BLaER1 treated with 17β-estradiol and CSF1 and Interleukin-3, amounts not matched to agents 10 nM and 100 nM (cell line): Measurements from ENCODE around the gene PLXND1.
"Not testable (repeated sequence)": the region's sequence is repeated elsewhere in the genome, so short reads cannot be mapped to it uniquely, and the experiment has no call there.

Source experiments
- H3K27ac ChIP-seq, 11 experiments: shearing (Covaris generic); formaldehyde crosslinking; 2 replicates each; pipeline ENCODE4 v1.8.1; 2022
- H3K27me3 ChIP-seq, 11 experiments: shearing (Covaris generic); formaldehyde crosslinking; 2 replicates each; pipeline ENCODE4 v1.8.1; 2022
- H3K36me3 ChIP-seq, 11 experiments: shearing (Covaris generic); formaldehyde crosslinking; 2 replicates each; pipeline ENCODE4 v1.8.1; 2022
- H3K4me1 ChIP-seq, 10 experiments: shearing (Covaris generic); formaldehyde crosslinking; 2 replicates each; pipeline ENCODE4 v1.8.1; 2022
- H3K4me2 ChIP-seq, 11 experiments: shearing (Covaris generic); formaldehyde crosslinking; 2 replicates each; pipeline ENCODE4 v1.8.1; 2022
- H3K4me3 ChIP-seq, 10 experiments: shearing (Covaris generic); formaldehyde crosslinking; 2 replicates each; pipeline ENCODE4 v1.8.1; 2022
- H3K9ac ChIP-seq, 11 experiments: shearing (Covaris generic); formaldehyde crosslinking; 2 replicates each; pipeline ENCODE4 v1.8.1; 2022
- H3K9me3 ChIP-seq, 11 experiments: shearing (Covaris generic); formaldehyde crosslinking; replicated peaks in 1 of 11; 2 replicates each; pipeline ENCODE4 v1.8.1; 2022
- H4K20me1 ChIP-seq, 11 experiments: shearing (Covaris generic); formaldehyde crosslinking; 2 replicates each; pipeline ENCODE4 v1.8.1; 2022
- Cebpa-rat ChIP-seq, 11 experiments: shearing (Covaris generic); IDR thresholded peaks; 2 replicates each; pipeline ENCODE4 v1.8.1; 2022

The PLXND1 gene

GRCh38 chr3:129520960-129521359 is 85.5 kb downstream of the PLXND1 start:
- H3K27ac ChIP-seq, result no peak overlapping the region
- peaks cover 0 to 15% (median 0%) of the 10 kb centered on the region in 11 experiments; a peak in 5 of 22 replicates for H3K36me3 ChIP-seq
- peaks cover 14 to 43% (median 30%) of the 10 kb centered on the region in 10 experiments; a peak in 19 of 20 replicates for H3K4me1 ChIP-seq
- no peaks in the 10 kb centered on the region for H4K20me1 ChIP-seq
- no peak for TF ChIP-seq Cebpa-rat (IDR thresholded peaks at IDR 0.05)
- no peak overlapping the region for H3K4me2 ChIP-seq
- H3K9me3 ChIP-seq, result no peaks in the 10 kb centered on the region
- no peak overlapping the region for H3K9ac ChIP-seq
- H3K4me3 ChIP-seq, result no peak overlapping the region
- no peaks in the 10 kb centered on the region for H3K27me3 ChIP-seq

- no peak overlapping the region for H3K4me3 ChIP-seq
- H3K27me3 ChIP-seq, result no peaks in the 10 kb centered on the region
- H3K9me3 ChIP-seq, result no peaks in the 10 kb centered on the region
- no peak overlapping the region for H3K9ac ChIP-seq
- no peak for TF ChIP-seq Cebpa-rat (IDR thresholded peaks at IDR 0.05)
- H3K4me1 ChIP-seq, result peaks cover 15 to 35% (median 24%) of the 10 kb centered on the region in 10 experiments; a peak in 19 of 20 replicates
- H3K27ac ChIP-seq, result no peak overlapping the region
- no peak overlapping the region for H3K4me2 ChIP-seq
- no peaks in the 10 kb centered on the region for H4K20me1 ChIP-seq
- H3K36me3 ChIP-seq, result peaks cover 0 to 15% (median 0%) of the 10 kb centered on the region in 11 experiments; a peak in 5 of 22 replicates
Measured at GRCh38 chr3:129519896-129520715, 86.4 kb downstream of the PLXND1 start.

GRCh38 chr3:129519449-129519848 is 87.0 kb downstream of the PLXND1 start:
- Histone ChIP-seq H3K9me3 (no peaks in the 10 kb centered on the region), H3K27ac (no peak overlapping the region), H3K27me3 (no peaks in the 10 kb centered on the region), H3K4me3 (no peak overlapping the region), H4K20me1 (no peaks in the 10 kb centered on the region; a peak in 1 of 22 replicates), H3K4me1 (peaks cover 17 to 37% (median 24%) of the 10 kb centered on the region in 10 experiments), H3K36me3 (peaks cover 0 to 18% (median 0%) of the 10 kb centered on the region in 11 experiments; a peak in 5 of 22 replicates), H3K4me2 (no peak overlapping the region), H3K9ac (no peak overlapping the region)
- no peak for TF ChIP-seq Cebpa-rat (IDR thresholded peaks at IDR 0.05)

DNA sequence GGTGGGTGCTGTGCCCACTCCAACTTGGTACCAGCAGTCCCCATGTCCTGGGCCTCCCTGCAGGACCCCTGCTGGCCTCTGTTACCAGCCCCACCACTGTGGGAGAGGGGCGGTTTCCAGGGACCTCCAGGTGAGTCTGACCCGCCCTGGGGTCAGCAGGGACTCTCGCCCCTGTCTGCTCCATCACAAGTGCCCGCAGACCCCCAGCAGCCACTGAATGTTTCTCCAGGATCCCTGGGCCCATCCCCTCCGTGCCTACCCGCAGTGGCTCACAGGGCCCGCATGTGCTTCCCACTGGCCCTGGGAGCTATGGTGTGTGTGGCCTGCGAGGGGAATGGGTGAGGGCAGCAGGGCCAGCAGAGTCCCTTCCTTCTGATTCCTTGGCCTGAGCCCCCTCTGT is 87.9 kb downstream of the PLXND1 start:
- H3K9me3 ChIP-seq, result no peaks in the 10 kb centered on the region
- H3K9ac ChIP-seq, result no peak overlapping the region
- no peak overlapping the region for H3K4me3 ChIP-seq
- no peak overlapping the region for H3K27ac ChIP-seq
- no peak for TF ChIP-seq Cebpa-rat (IDR thresholded peaks at IDR 0.05)
- H3K27me3 ChIP-seq, result no peaks in the 10 kb centered on the region
- peaks cover 8 to 43% (median 23%) of the 10 kb centered on the region in 10 experiments for H3K4me1 ChIP-seq
- no peaks in the 10 kb centered on the region; a peak in 1 of 22 replicates for H4K20me1 ChIP-seq
- peaks cover 0 to 21% (median 4%) of the 10 kb centered on the region in 11 experiments; a peak in 6 of 22 replicates for H3K36me3 ChIP-seq
- H3K4me2 ChIP-seq, result no peak overlapping the region

DNA sequence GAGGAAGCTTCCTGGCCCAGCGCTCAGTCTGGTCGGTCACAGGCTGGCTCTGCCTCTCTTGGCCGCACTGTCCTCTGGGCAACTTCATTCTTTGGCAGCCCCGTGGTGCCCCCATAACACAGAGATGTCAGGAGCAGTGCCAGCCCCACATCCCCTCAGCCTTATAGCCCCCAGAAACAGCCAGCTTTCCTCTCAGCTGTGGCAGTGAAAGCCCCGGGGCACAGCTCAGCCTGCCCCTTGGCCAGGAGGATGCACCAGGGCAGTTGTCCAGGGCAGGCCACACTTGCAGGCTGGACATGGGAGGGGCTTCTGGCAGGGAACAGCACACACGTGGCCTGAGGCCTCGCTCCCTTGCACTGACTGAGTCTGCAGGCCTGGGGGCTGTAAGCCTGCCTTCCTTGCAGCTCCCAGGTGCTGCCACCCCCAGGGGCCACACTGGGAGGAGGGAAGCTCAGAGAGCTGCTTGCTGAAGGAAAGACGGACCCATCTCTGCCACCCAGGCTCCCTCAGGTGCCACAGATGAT is 88.4 kb downstream of the PLXND1 start:
- Histone ChIP-seq H3K27me3 (no peaks in the 10 kb centered on the region), H3K36me3 (peaks cover 0 to 25% (median 5%) of the 10 kb centered on the region in 11 experiments; a peak in 6 of 22 replicates), H3K4me3 (no peak overlapping the region), H3K4me2 (no peak overlapping the region), H3K9ac (no peak overlapping the region), H3K4me1 (peaks cover 3 to 41% (median 18%) of the 10 kb centered on the region in 10 experiments), H3K9me3 (no peaks in the 10 kb centered on the region), H4K20me1 (no peaks in the 10 kb centered on the region; a peak in 1 of 22 replicates), H3K27ac (no peak overlapping the region)
- TF ChIP-seq Cebpa-rat (IDR thresholded peaks at IDR 0.05), result no peak

DNA sequence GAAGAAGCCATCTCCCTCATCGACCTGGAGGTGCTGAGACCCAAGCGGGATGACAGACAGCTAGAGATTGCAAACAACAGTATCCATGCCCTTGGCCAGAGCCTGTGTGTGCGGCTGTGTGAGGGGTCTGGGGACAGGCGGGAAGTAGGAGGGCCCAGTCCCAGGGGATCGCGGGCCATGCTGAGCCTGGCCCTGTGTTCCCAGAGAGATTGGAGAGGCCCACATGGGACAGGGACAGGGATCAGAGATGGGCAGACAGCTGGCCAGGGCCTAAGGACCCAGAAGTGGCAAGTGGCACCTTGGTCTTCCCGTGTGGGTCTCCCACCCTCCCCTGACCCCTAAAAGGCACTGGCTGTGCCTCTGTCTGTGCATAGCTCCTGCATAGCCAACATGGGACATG is 89.0 kb downstream of the PLXND1 start:
- H3K36me3 ChIP-seq, result peaks cover 1 to 28% (median 10%) of the 10 kb centered on the region in 11 experiments; a peak in 13 of 22 replicates
- H3K4me2 ChIP-seq, result no peak overlapping the region
- no peak overlapping the region for H3K27ac ChIP-seq
- H3K27me3 ChIP-seq, result no peaks in the 10 kb centered on the region
- H3K9me3 ChIP-seq, result no peaks in the 10 kb centered on the region
- H4K20me1 ChIP-seq, result no peaks in the 10 kb centered on the region; a peak in 1 of 22 replicates
- no peak overlapping the region for H3K4me3 ChIP-seq
- H3K9ac ChIP-seq, result no peak overlapping the region
- TF ChIP-seq Cebpa-rat (IDR thresholded peaks at IDR 0.05), result no peak
- H3K4me1 ChIP-seq, result peaks cover 0 to 38% (median 15%) of the 10 kb centered on the region in 10 experiments; a peak in 16 of 20 replicates

GRCh38 chr3:129515821-129516432 is 90.5 kb downstream of the PLXND1 start:
- peaks cover 6 to 40% (median 14%) of the 10 kb centered on the region in 11 experiments; a peak in 16 of 22 replicates for H3K36me3 ChIP-seq
- not testable (repeated sequence) for H3K9me3 ChIP-seq, H3K27ac ChIP-seq, H3K4me3 ChIP-seq, H4K20me1 ChIP-seq, H3K9ac ChIP-seq, H3K4me2 ChIP-seq, H3K27me3 ChIP-seq
- peaks cover 0 to 41% (median 17%) of the 10 kb centered on the region in 10 experiments; a peak in 16 of 20 replicates for H3K4me1 ChIP-seq

DNA sequence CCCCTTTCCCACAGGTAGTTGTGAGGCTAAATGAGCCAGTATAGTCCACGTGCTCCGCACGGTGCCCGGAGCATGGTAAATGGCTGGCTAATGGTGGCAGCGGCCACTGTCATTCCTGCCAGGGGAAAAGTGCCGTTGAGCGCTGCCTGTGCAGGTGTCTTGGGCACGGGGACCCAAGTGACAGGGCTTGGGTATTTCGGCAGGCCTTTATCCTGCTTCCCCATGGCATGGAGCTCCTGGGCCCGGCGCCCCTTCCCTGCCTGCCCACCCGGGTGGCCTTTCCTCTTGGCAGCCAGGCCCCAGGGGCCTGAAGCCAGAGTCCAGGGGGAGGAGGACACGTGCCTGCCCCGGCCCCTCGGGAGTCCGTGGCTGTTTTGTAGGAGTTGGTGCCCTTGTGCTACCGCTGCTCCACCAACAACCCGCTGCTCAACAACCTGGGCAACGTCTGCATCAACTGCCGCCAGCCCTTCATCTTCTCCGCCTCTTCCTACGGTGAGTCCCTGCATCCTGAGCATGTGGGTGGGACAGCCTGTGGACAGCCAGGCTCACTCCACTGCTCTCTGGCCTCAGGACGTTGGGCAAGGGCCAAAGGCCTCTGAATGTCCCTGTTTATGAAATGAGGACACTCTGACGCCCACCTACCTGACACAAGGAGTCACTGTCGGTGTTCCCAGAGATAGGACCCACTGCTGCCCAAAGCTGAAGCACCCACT is 91.2 kb downstream of the PLXND1 start:
- H3K4me2 ChIP-seq, result peak overlapping the region in 6 of 11 experiments; percentile 12 to 56 (median 42); a peak in 9 of 22 replicates
- H3K9ac ChIP-seq, result peak overlapping the region in 1 of 11 experiments; percentile 44; a peak in 1 of 22 replicates
- peaks cover 0 to 48% (median 24%) of the 10 kb centered on the region in 10 experiments; a peak in 17 of 20 replicates for H3K4me1 ChIP-seq
- not testable (repeated sequence) for H3K27ac ChIP-seq, H3K4me3 ChIP-seq, H4K20me1 ChIP-seq, H3K27me3 ChIP-seq, H3K9me3 ChIP-seq
- peaks cover 6 to 40% (median 14%) of the 10 kb centered on the region in 11 experiments; a peak in 16 of 22 replicates for H3K36me3 ChIP-seq
